Left renal pelvis (tissue), 4 donors: ENCODE data around the gene CTNNA2. TPM values are rescaled to one million over a fixed set of nuclear protein-coding genes. Genes with fewer than 3 reads are reported as not detected.

Experiments used
- DNase-seq, 4 donors: peaks; one replicate each; pipeline ENCODE4 v3.0.0-alpha.2; 2013; ENCODE audit warnings: low read depth in 4 of 4, low spot score in 3 of 4
- polyA plus RNA-seq, 4 donors: library from polyadenylated mRNA; unstranded; fragments of 120-200 nt; gene quantifications; one replicate each; pipeline ENCODE4 v1.2.1, GENCODE V29; 2013; ENCODE audit not compliant: insufficient read length in 4 of 4

The CTNNA2 gene
- polyA plus RNA-seq, 4 donors, result 3.4 to 23.1 (median 5.3) TPM

- no peak for DNase-seq
These were observed 789.6 kb downstream of the CTNNA2 start for GRCh38 chr2:80302314-80303005.

- DNase-seq, result no peak
These were observed 790.4 kb downstream of the CTNNA2 start for GRCh38 chr2:80303006-80303908.

GRCh38 chr2:80303909-80304837 lies 791.3 kb downstream of the CTNNA2 start, which contains the start of gene LRRTM1:
Gene LRRTM1 (minus strand): TSS chr2:80304752. CDS start chr2:80303819, 933 bp downstream.
- no peak for DNase-seq

- DNase-seq, result no peak
These were observed 798.5 kb downstream of the CTNNA2 start for GRCh38 chr2:80311304-80311703.

DNA sequence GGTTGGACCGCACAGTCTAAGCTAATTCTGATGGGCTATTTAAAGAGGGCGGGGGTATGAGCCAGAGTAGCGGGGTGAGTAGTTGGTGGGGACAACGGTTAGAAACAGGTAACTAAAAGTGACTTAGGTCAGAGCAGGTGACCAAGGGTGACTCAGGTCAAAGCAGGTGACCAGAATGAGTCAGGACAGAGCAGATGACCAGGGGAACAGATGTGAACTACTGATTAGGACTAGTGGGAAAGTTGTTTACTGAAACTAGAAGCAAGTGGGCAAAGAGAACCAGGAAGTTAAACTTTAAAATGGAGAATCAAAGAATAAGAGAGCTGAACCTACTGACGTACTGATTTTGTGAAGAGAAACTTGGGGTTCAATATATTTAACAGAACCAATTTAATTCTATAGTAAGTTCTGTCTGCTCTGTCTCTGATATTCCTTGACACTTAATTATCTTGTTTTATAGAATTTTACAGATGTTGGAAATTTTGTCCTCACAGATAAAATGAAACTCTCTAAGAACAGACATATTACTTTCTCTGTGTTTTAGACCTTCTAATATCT lies 799.5 kb downstream of the CTNNA2 start:
- DNase-seq, result no peak

DNA sequence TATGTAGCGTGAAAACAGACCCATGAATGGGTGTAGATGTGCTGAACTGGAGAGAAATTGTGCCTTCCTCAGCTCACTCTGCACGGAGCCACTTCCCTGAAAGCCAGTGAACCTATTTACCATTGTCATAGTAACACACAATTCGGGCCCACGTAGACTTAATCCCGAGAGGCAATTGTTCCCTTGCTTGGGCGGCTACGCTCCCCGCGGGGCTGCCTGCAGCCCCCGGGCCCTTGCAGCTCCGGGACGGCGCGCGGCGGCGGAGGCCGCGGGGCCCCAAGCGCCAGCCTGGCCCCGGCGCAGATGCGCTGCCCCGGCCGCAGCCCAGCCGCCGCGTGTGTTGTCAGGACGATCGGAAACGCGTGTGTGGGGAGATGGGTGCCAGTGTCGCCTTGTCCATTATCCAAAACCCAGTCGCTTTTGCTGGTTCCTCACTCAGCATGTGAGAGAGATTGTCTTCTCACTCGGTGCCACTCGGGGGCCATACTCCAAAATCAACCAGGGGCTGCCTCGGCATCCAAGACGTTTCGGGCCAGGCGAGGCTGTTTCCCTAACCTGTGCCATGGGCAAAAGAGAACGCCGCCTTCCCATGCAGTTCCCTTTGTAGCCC lies 809.6 kb downstream of the CTNNA2 start:
- no peak for DNase-seq

DNA sequence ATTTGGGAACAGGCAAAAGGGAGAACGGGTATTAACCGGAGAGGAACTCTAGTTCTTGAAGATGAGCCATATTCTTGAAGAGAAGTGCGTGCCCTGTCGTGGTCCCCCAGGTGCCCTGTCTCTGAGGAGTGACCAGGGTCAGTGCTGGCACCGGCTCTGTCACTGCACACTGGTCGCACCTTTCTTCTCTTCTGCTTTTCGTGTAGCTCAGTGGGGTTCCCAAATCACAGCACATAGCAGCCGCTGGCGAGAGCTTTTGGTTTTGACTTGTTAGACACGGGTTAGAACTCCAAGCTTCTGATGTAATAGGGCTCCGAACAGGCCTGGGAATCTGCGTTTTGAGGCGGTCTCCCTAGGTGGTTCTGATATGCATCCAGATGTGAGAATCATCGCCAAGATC lies 810.1 kb downstream of the CTNNA2 start:
- DNase-seq, result no peak

- no peak for DNase-seq
These were observed 810.8 kb downstream of the CTNNA2 start for GRCh38 chr2:80323610-80324009.

DNA sequence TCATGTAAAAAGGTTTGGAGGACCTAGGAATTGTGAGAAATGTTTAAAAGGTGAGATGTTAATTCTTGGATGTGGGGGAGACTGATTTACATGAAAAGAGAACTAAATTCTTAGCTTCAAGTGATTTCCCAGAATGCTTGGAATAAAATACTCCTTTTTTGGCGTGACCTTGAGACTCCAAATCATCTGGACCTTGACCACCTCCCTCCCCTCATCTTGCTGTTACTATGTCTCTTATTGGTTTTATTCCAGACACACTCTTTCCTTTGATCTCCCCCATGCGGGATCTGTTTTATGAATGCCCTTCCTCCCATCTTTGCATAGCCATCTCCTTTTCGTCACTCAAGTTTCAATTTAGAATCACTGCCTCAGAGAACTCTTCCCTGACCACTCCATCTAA lies 811.7 kb downstream of the CTNNA2 start:
- no peak for DNase-seq

GRCh38 chr2:80326214-80326613 lies 813.4 kb downstream of the CTNNA2 start:
- no peak for DNase-seq

DNA sequence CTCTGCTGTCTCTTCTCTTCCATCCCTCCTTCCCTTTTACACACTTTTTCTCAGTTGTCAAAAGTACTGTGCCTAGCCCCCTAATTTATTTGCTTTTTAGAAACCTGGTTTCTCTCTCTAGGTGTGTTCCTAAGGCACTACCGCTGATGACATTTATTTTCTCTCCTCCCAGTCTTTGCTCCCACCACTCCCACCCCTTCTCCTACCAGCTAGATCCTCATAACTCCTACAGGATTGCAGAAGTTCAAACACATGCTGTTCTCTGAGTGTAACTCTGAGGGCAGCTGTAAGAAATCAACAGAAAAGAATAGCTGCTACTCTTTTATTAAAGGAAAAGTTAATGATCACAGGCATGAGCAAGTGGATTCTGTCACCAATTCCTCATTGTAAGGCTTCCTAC lies 814.0 kb downstream of the CTNNA2 start:
- no peak for DNase-seq

DNA sequence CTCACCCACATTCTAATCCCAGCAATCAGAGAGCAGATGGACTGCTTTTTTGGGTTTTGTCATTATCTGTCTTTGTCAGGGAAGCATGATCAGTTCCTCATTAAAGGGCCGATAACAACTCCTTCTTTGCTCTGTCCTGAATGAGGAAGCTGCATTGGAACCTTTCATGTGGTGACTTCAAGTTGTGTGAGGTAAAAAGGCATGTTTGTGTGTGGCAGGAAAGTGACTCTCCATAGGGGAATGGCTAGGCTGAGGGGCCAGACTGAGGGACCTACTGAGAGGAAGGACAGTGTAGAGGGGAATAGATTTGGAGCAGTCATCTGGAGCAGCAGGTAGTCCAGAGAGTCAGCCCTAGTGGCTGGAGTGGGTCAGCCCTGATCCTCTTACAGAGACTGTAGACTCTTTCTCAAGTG lies 815.3 kb downstream of the CTNNA2 start:
- no peak for DNase-seq

DNA sequence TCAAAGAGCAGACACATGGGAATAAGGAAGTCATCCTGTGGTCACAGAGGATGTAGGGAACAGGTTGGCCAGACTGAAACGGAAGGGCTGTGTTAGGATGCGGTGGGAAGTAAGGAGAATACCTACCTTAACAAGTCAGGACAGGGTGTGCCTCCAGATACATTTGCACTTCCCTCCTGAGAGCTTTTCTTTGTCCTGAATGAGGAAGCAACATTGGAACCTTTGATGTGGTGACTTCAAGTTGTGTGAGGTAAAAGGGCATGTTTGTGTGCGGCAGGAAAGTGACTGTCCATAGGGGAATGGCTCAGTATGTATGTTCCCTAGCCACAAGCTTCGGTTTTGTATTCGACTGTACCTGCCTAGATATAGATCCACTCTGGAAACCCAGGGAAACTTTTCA lies 816.6 kb downstream of the CTNNA2 start:
- no peak for DNase-seq

DNA sequence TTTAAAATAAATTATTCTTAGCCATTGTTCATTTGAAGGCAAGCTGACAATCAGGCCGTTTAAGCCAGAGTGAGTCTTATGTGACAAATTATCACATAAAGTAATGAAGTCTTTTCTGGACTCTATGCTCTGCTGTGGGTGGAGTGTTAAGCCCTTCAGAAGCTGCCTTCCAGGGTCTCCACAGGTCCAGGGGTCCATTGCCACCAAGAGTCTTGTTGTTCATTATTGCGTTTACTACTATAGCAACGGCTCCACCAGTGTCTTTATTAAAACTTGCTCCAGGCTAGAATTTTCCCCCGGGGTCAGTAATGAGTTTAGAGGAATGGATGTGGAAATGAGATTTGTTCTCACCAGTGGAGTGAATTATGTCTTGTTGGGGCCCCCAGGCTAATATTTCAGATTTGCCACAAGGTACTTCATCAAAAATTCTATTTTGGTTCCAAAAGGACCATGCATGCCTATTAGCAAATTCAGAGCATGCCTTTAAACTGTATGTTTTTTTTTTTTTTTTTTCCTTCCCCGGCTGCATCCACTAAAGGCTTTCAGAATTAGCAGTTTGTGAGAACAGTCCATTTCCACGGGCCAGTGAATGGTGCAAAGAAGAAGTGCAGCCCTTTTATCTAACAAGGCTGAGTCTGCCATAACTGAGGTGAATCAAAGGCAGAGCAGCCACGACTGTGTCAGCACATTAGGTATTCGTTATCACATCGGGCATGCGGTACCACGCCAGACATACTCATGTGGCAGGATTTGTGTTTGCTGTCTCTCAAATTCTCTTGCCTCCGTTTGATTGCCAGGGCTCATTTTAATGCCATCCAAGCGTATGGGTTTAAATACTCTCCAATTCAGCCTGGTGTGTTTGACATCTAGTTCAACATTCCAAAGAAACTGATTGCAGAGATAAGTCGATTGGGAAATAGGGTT lies 817.9 kb downstream of the CTNNA2 start:
- no peak for DNase-seq

- DNase-seq, result no peak
These were observed 821.0 kb downstream of the CTNNA2 start for GRCh38 chr2:80333886-80334285.

DNA sequence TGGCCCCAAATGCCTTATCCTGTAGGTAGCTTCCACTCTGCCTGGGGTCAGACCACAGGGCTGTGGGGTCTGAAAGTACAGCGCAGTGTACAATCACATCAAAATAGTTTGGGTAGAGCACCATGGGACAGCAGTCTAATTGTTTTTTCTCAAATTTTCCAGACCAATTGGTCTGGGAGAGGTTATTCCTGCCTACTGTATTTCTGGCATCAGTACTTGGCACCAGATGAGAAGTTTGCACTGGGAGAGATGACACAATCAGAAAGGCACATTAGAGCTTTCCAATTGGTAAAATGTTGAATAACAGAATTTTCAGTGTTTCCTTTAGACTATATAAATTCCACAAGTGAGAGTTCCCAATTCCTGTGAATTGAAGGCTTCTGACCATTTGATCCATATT lies 822.6 kb downstream of the CTNNA2 start:
- DNase-seq, result no peak

GRCh38 chr2:80338794-80339193 lies 825.9 kb downstream of the CTNNA2 start:
- DNase-seq, result no peak

GRCh38 chr2:80340022-80340421 lies 827.2 kb downstream of the CTNNA2 start:
- no peak for DNase-seq

DNA sequence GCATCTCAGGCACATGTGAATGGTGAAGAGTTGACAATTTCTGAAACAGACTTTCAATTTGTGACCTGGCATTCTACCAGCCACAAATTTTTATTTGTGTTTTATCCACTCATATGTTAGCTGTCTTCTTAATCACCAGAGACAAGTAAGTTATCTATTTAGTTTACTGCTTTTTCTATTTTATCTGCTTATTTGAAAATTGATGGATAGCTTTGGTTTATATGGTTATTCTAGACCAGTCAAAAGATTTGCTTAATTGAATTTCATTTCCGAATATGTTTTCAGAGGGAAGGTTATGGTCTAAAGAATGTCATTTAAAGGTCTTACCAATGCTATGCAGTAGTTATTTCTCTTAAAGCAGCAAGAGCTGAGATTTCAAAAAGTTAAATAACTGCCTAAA lies 835.2 kb downstream of the CTNNA2 start:
- no peak for DNase-seq
